CD4-positive, alpha-beta T cell (primary cell): ENCODE data around the gene RBM38. TPM values are rescaled to one million over a fixed set of nuclear protein-coding genes. Genes with fewer than 3 reads are reported as not detected.

Experiments used
- ATAC-seq: fragments of 200-7000 bp; cut with Tn5 transposase; one replicate; pipeline ENCODE4 v1.10.0; 2022; ENCODE audit warnings: mild to moderate bottlenecking; ENCODE audit not compliant: poor library complexity
- CTCF ChIA-PET: fragments of 350-600 bp; sonication (Branson Sonifier 250); formaldehyde crosslinking; loops from one replicate; lab custom pipeline; 2021; ENCODE audit warnings: antibody characterized with exemption, inconsistent platforms; lab: Charles Lee
- POLR2A ChIA-PET: fragments of 350-600 bp; sonication (Branson Sonifier 250); formaldehyde crosslinking; loops from one replicate; lab custom pipeline; 2021; ENCODE audit warnings: antibody characterized with exemption, inconsistent platforms; lab: Charles Lee
- DNase-seq, 14 experiments: peaks; one replicate each; pipeline ENCODE4 v3.0.0-alpha.2; 2013 to 2020; ENCODE audit warnings: mixed read lengths in 2 of 14
- H3K27ac ChIP-seq, 2 donors: one replicate each; pipeline versions ENCODE4 v1.5.1 to v1.7.0; 2013; ENCODE audit warnings: low read length in 2 of 2, low read depth in 1 of 2, mild to moderate bottlenecking in 1 of 2
- H3K27me3 ChIP-seq, 2 experiments: 1 replicate in 1 of 2; 2 replicates in 1 of 2; pipeline versions ENCODE4 v1.6.1 to v1.7.0; 2013; ENCODE audit warnings: low read length in 2 of 2, control low read depth in 1 of 2, mild to moderate bottlenecking in 1 of 2, moderate library complexity in 1 of 2; ENCODE audit not compliant: insufficient read depth in 2 of 2, control insufficient read depth in 1 of 2
- H3K36me3 ChIP-seq: one replicate; pipeline ENCODE4 v1.6.1; 2013; ENCODE audit warnings: low read length, control low read depth; ENCODE audit not compliant: insufficient read depth
- H3K4me1 ChIP-seq: one replicate; pipeline ENCODE4 v1.6.1; 2013; ENCODE audit warnings: low read length, control low read depth; ENCODE audit not compliant: insufficient read depth
- H3K4me3 ChIP-seq: one replicate; pipeline ENCODE4 v1.5.1; 2013; ENCODE audit warnings: mild to moderate bottlenecking, low read length, moderate library complexity
- H3K9me3 ChIP-seq, 2 experiments: 1 replicate in 1 of 2; 2 replicates in 1 of 2; pipeline versions ENCODE4 v1.6.1 to v1.7.0; 2013; ENCODE audit warnings: low read length in 2 of 2, mild to moderate bottlenecking in 2 of 2, control low read depth in 1 of 2, moderate library complexity in 1 of 2; ENCODE audit not compliant: control insufficient read depth in 1 of 2, insufficient read depth in 1 of 2
- H3K27ac Mint-ChIP-seq: one replicate; pipeline ENCODE4 v1.8.0; 2020; ENCODE audit warnings: mixed read lengths
- H3K27me3 Mint-ChIP-seq: one replicate; pipeline ENCODE4 v1.8.0; 2021; ENCODE audit warnings: mixed read lengths
- H3K36me3 Mint-ChIP-seq: one replicate; pipeline ENCODE4 v1.8.0; 2021; ENCODE audit warnings: low read depth, mixed read lengths
- H3K4me1 Mint-ChIP-seq: one replicate; pipeline ENCODE4 v1.8.0; 2021; ENCODE audit warnings: low read depth, mixed read lengths
- H3K4me3 Mint-ChIP-seq: one replicate; pipeline ENCODE4 v1.8.0; 2020; ENCODE audit warnings: mild to moderate bottlenecking, mixed read lengths
- H3K9me3 Mint-ChIP-seq: one replicate; pipeline ENCODE4 v1.8.0; 2020; ENCODE audit warnings: mixed read lengths
- intact Hi-C, 2 experiments: fragments of 100-400 bp; cut with DNase I in 1 of 2; cut with micrococcal nuclease in 1 of 2; formaldehyde crosslinking; loops; one replicate each; pipeline versions ENCODE4 v1.15.1 to v1.9.0; 2023 to 2025; cut with DNase I, micrococcal nuclease
- total RNA-seq, 174 experiments: library from RNA in 2 of 174; stranded (reverse) in 2 of 174; gene quantifications; one replicate each; pipeline ENCODE4 v1.2.3 and lab custom pipeline; 2021 to 2026
- TF ChIP-seq, protein P1 (sequence below): fragments of 200-600 bp; IDR thresholded peaks from one replicate; pipeline ENCODE4 v1.8.0; 2022; ENCODE audit warnings: antibody characterized with exemption, mild to moderate bottlenecking

RBM38 gene
- total RNA-seq, 2 experiments from 2014 or later = 604 to 645 TPM

GRCh38 chr20:57411406-57412283 is 20.4 kb downstream of the RBM38 start:
- peaks cover 25% of the 10 kb centered on the region for H3K4me1 Mint-ChIP-seq
- CTCF ChIA-PET = no interaction called here

GRCh38 chr20:57412347-57413029 is 21.3 kb downstream of the RBM38 start:
- Histone ChIP-seq H3K36me3 (peaks cover 24% of the 10 kb centered on the region), H3K4me1 (peaks cover 18% of the 10 kb centered on the region), H3K27me3 (no peaks in the 10 kb centered on the region), H3K9me3 (no peaks in the 10 kb centered on the region), H3K4me3 (no peak overlapping the region), H3K27ac (no peak overlapping the region)
- no peak for ATAC-seq
- H3K4me3 Mint-ChIP-seq = peak overlapping the region; percentile 54
- H3K9me3 Mint-ChIP-seq = no peaks in the 10 kb centered on the region
- TF ChIP-seq, protein P1, sequence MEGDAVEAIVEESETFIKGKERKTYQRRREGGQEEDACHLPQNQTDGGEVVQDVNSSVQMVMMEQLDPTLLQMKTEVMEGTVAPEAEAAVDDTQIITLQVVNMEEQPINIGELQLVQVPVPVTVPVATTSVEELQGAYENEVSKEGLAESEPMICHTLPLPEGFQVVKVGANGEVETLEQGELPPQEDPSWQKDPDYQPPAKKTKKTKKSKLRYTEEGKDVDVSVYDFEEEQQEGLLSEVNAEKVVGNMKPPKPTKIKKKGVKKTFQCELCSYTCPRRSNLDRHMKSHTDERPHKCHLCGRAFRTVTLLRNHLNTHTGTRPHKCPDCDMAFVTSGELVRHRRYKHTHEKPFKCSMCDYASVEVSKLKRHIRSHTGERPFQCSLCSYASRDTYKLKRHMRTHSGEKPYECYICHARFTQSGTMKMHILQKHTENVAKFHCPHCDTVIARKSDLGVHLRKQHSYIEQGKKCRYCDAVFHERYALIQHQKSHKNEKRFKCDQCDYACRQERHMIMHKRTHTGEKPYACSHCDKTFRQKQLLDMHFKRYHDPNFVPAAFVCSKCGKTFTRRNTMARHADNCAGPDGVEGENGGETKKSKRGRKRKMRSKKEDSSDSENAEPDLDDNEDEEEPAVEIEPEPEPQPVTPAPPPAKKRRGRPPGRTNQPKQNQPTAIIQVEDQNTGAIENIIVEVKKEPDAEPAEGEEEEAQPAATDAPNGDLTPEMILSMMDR = no peak
- intact Hi-C loops = no loop called here
- ChIA-PET CTCF (no interaction called here), POLR2A (interaction anchor here (0.7 to 3.5 kb wide), 5 partner anchors 7 to 20 kb away, joined by 3 to 32 read pairs (median 5); no protein-coding TSS in a partner anchor)
- peak overlapping the region; percentile 72 for H3K27ac Mint-ChIP-seq
- no peaks in the 10 kb centered on the region for H3K27me3 Mint-ChIP-seq
- H3K4me1 Mint-ChIP-seq = peaks cover 16% of the 10 kb centered on the region
- peaks cover 37% of the 10 kb centered on the region for H3K36me3 Mint-ChIP-seq
- peak in 2 of 14 experiments; percentile 47 to 62 for DNase-seq

More at GRCh38 chr20:57411406-57412283, 20.4 kb downstream of the RBM38 start:
- Histone ChIP-seq H3K4me1 (peaks cover 18% of the 10 kb centered on the region), H3K27me3 (no peaks in the 10 kb centered on the region), H3K27ac (no peak overlapping the region), H3K4me3 (no peak overlapping the region), H3K9me3 (no peaks in the 10 kb centered on the region), H3K36me3 (peaks cover 31% of the 10 kb centered on the region)
- H3K27me3 Mint-ChIP-seq = no peaks in the 10 kb centered on the region
- DNase-seq (no peak), ATAC-seq (no peak)
- TF ChIP-seq, protein P1 = no peak
- intact Hi-C loops = no loop called here
- no peak overlapping the region for H3K4me3 Mint-ChIP-seq
- H3K27ac Mint-ChIP-seq = peak overlapping the region; percentile 96
- H3K36me3 Mint-ChIP-seq = peaks cover 46% of the 10 kb centered on the region
- POLR2A ChIA-PET = interaction anchor here (1.9 to 3.5 kb wide), 2 partner anchors 13 to 19 kb away, joined by 10 to 32 read pairs; no protein-coding TSS in a partner anchor
- H3K9me3 Mint-ChIP-seq = no peaks in the 10 kb centered on the region

GRCh38 chr20:57413986-57414385 is 22.8 kb downstream of the RBM38 start:
- Histone ChIP-seq H3K36me3 (peaks cover 9% of the 10 kb centered on the region), H3K27ac (no peak overlapping the region), H3K4me3 (no peak overlapping the region), H3K27me3 (no peaks in the 10 kb centered on the region), H3K4me1 (peaks cover 18% of the 10 kb centered on the region), H3K9me3 (no peaks in the 10 kb centered on the region)
- intact Hi-C loops = no loop called here
- Mint-ChIP-seq H3K27ac (no peak overlapping the region), H3K4me3 (no peak overlapping the region), H3K27me3 (no peaks in the 10 kb centered on the region), H3K4me1 (peaks cover 23% of the 10 kb centered on the region), H3K9me3 (no peaks in the 10 kb centered on the region), H3K36me3 (peaks cover 22% of the 10 kb centered on the region)
- ChIA-PET POLR2A (interaction anchor here (0.9 to 3.5 kb wide), 3 partner anchors 9 to 24 kb away, joined by 3 to 32 read pairs (median 5); no protein-coding TSS in a partner anchor), CTCF (no interaction called here)
- DNase-seq (no peak), ATAC-seq (no peak)
- TF ChIP-seq, protein P1 = no peak
